ENCODE results near the gene ATXN8OS.

DNA sequence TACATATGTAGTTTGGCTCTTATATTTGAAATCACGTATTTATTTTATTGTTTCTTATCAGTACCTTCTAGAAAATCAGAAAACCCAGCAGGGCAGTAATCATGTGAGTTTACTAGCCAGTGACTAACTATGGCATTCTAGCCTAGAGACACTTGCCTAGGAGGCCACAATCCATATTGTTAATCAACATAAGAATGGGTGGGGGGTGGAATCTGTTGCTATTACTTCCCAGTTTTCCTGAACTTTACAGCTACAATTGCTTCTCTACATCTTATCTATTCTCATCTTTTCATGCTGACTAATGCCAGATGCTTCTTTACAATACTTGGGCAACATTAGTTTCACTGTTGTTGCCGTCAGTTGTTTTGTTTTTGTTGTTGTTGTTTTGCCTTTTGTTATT, 18.7 kb upstream of the ATXN8OS start:
- TF ChIP-seq, protein P1, sequence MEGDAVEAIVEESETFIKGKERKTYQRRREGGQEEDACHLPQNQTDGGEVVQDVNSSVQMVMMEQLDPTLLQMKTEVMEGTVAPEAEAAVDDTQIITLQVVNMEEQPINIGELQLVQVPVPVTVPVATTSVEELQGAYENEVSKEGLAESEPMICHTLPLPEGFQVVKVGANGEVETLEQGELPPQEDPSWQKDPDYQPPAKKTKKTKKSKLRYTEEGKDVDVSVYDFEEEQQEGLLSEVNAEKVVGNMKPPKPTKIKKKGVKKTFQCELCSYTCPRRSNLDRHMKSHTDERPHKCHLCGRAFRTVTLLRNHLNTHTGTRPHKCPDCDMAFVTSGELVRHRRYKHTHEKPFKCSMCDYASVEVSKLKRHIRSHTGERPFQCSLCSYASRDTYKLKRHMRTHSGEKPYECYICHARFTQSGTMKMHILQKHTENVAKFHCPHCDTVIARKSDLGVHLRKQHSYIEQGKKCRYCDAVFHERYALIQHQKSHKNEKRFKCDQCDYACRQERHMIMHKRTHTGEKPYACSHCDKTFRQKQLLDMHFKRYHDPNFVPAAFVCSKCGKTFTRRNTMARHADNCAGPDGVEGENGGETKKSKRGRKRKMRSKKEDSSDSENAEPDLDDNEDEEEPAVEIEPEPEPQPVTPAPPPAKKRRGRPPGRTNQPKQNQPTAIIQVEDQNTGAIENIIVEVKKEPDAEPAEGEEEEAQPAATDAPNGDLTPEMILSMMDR (IDR thresholded peaks at IDR 0.05), result no peak
- no peak for TF ChIP-seq POLR2A (IDR thresholded peaks at IDR 0.05)
